Measurements from ENCODE around the gene GRAP2.
"Not testable (repeated sequence)": the region's sequence is repeated elsewhere in the genome, so short reads cannot be mapped to it uniquely, and the experiment has no call there.

DNA sequence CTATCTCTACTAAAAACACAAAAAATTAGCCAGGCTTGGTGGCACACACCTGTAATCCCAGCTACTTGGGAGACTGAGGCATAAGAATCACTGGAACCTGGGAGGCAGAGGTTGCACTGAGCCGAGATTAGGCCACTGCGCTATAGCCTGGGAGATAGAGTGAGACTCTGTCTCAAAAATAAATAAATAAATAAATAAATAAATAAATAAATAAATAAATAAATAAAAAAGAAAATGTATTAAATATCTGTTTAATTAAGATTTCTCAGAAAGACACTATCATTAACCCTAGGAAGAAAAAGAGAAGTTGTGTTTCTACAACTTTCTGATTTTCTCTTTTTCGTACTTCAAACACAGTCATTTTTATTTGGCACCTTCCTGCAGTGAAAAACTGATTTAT, 11.0 kb upstream of the GRAP2 start:
- not testable (repeated sequence) for TF ChIP-seq POLR2A (IDR thresholded peaks at IDR 0.05)
- TF ChIP-seq, protein P1, sequence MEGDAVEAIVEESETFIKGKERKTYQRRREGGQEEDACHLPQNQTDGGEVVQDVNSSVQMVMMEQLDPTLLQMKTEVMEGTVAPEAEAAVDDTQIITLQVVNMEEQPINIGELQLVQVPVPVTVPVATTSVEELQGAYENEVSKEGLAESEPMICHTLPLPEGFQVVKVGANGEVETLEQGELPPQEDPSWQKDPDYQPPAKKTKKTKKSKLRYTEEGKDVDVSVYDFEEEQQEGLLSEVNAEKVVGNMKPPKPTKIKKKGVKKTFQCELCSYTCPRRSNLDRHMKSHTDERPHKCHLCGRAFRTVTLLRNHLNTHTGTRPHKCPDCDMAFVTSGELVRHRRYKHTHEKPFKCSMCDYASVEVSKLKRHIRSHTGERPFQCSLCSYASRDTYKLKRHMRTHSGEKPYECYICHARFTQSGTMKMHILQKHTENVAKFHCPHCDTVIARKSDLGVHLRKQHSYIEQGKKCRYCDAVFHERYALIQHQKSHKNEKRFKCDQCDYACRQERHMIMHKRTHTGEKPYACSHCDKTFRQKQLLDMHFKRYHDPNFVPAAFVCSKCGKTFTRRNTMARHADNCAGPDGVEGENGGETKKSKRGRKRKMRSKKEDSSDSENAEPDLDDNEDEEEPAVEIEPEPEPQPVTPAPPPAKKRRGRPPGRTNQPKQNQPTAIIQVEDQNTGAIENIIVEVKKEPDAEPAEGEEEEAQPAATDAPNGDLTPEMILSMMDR (IDR thresholded peaks at IDR 0.05), result not testable (repeated sequence)

All from Peyer's patch (tissue), 4 donors.